Natural killer cell (primary cell): ENCODE results near the gene FLACC1. TPM values are rescaled to one million over a fixed set of nuclear protein-coding genes. Genes with fewer than 3 reads are reported as not detected.

Source experiments
- ATAC-seq, 3 donors: fragments of 150-1000 bp in 2 of 3; fragments of 200-7000 bp in 1 of 3; cut with Tn5 transposase; 1 replicate in 1 of 3; 2 replicates in 2 of 3; pipeline ENCODE4 v1.10.0; 2021; ENCODE audit warnings: mild to moderate bottlenecking in 2 of 3, moderate library complexity in 2 of 3
- DNase-seq, 2 donors: peaks; one replicate each; pipeline versions ENCODE4 v3.0.0 to v3.0.0-alpha.2; 2013 to 2021; ENCODE audit warnings: mixed read lengths in 1 of 2
- H3K27ac ChIP-seq: one replicate; pipeline ENCODE4 v1.5.1; 2013; ENCODE audit warnings: mild to moderate bottlenecking, low read length
- H3K27me3 ChIP-seq: one replicate; pipeline ENCODE4 v1.6.1; 2013; ENCODE audit warnings: low read length; ENCODE audit not compliant: control insufficient read depth, insufficient read depth
- H3K36me3 ChIP-seq: one replicate; pipeline ENCODE4 v1.6.1; 2013; ENCODE audit warnings: low read length; ENCODE audit not compliant: control insufficient read depth, insufficient read depth
- H3K4me1 ChIP-seq: one replicate; pipeline ENCODE4 v1.6.1; 2013; ENCODE audit warnings: low read length; ENCODE audit not compliant: control insufficient read depth, insufficient read depth
- H3K4me3 ChIP-seq: one replicate; pipeline ENCODE4 v1.5.1; 2013; ENCODE audit warnings: low read length
- H3K9me3 ChIP-seq: one replicate; pipeline ENCODE4 v1.6.1; 2013; ENCODE audit warnings: low read length; ENCODE audit not compliant: control insufficient read depth, insufficient read depth
- H3K27ac Mint-ChIP-seq, 2 donors: one replicate each; pipeline ENCODE4 v1.8.0; 2022; ENCODE audit warnings: mild to moderate bottlenecking in 2 of 2, mixed read lengths in 2 of 2, moderate library complexity in 1 of 2
- H3K27me3 Mint-ChIP-seq, 2 donors: one replicate each; pipeline ENCODE4 v1.8.0; 2022; ENCODE audit warnings: low read depth in 2 of 2, mixed read lengths in 2 of 2
- H3K36me3 Mint-ChIP-seq: one replicate; pipeline ENCODE4 v1.8.0; 2022; ENCODE audit warnings: mixed read lengths
- H3K4me1 Mint-ChIP-seq, 2 donors: one replicate each; pipeline ENCODE4 v1.8.0; 2022; ENCODE audit warnings: mixed read lengths in 2 of 2
- H3K4me3 Mint-ChIP-seq: one replicate; pipeline ENCODE4 v1.8.0; 2022; ENCODE audit warnings: mild to moderate bottlenecking, moderate library complexity, mixed read lengths
- H3K9me3 Mint-ChIP-seq, 2 donors: one replicate each; pipeline ENCODE4 v1.8.0; 2022; ENCODE audit warnings: mixed read lengths in 2 of 2
- CTCF ChIP-seq: fragments of 200-600 bp; IDR thresholded peaks from one replicate; pipeline ENCODE4 v1.8.0; 2022; ENCODE audit warnings: antibody characterized with exemption
- WGBS: methylation state at CpG from one replicate; pipeline ENCODE4 v1.1.7; 2013; ENCODE audit warnings: missing lambda C conversion rate; ENCODE audit not compliant: insufficient coverage; 5-methylcytosine and 5-hydroxymethylcytosine counted together
- intact Hi-C: fragments of 100-400 bp; cut with micrococcal nuclease; formaldehyde crosslinking; loops from one replicate; pipeline ENCODE4 v1.14.2; 2022
- total RNA-seq, 4 donors: library from RNA; stranded (reverse); fragments of 120-200 nt in 1 of 4; gene quantifications; one replicate each; pipeline versions ENCODE4 v1.2.3 to v1.2.4, GENCODE V29; 2013 to 2022

The FLACC1 gene
- total RNA-seq, 3 donors from 2014 or later (not counting 1 experiment from before 2014, with no cell fraction given), result 5.2 to 7.0 (median 6.8) TPM

GRCh38 chr2:201264472-201265173 is 92.5 kb downstream of the FLACC1 start:
- H3K27me3 ChIP-seq, result no peaks in the 10 kb centered on the region
- intact Hi-C loops, result loop anchor here (5.0 kb wide), 3 partner anchors 72 to 452 kb away; partner anchors contain the start of genes BZW1 and CLK1
- H3K4me1 Mint-ChIP-seq, result peaks cover 79 to 87% of the 10 kb centered on the region in 2 donors
- H3K4me3 ChIP-seq, result no peak overlapping the region
- no peaks in the 10 kb centered on the region for H3K27me3 Mint-ChIP-seq
- peaks cover 25% of the 10 kb centered on the region for H3K36me3 ChIP-seq
- peaks cover 66% of the 10 kb centered on the region for H3K4me1 ChIP-seq
- no peaks in the 10 kb centered on the region for H3K9me3 ChIP-seq
- H3K27ac ChIP-seq, result peak overlapping the region; percentile 69
- H3K4me3 Mint-ChIP-seq, result peak overlapping the region; percentile 88
- DNase-seq (no peak), ATAC-seq (no peak)
- no peaks in the 10 kb centered on the region for H3K36me3 Mint-ChIP-seq
- 59% methylated on average over 4 of the region's 7 CpGs for WGBS
- no peaks in the 10 kb centered on the region for H3K9me3 Mint-ChIP-seq
- H3K27ac Mint-ChIP-seq, result peak overlapping the region; percentile 100
- no peak for TF ChIP-seq CTCF

GRCh38 chr2:201263779-201264178 is 93.4 kb downstream of the FLACC1 start:
- no peaks in the 10 kb centered on the region for H3K36me3 Mint-ChIP-seq
- intact Hi-C loops, result loop anchor here (5.0 kb wide), 3 partner anchors 71 to 451 kb away; partner anchors contain the start of genes BZW1 and CLK1

GRCh38 chr2:201262718-201263117 is 94.4 kb downstream of the FLACC1 start:
- DNase-seq, result peak in 1 of 2 donors; percentile 56
- no peaks in the 10 kb centered on the region for H3K9me3 Mint-ChIP-seq
- H3K27me3 ChIP-seq, result no peaks in the 10 kb centered on the region

More at GRCh38 chr2:201263779-201264178, 93.4 kb downstream of the FLACC1 start:
- DNase-seq (peak in 1 of 2 donors; percentile 55), ATAC-seq (peak; percentile 22 to 62 (median 23))
- Histone ChIP-seq H3K27me3 (no peaks in the 10 kb centered on the region), H3K9me3 (no peaks in the 10 kb centered on the region), H3K36me3 (peaks cover 18% of the 10 kb centered on the region), H3K27ac (peak overlapping the region; percentile 69), H3K4me1 (peaks cover 67% of the 10 kb centered on the region), H3K4me3 (peak overlapping the region; percentile 20)
- Mint-ChIP-seq H3K4me1 (peaks cover 78 to 87% of the 10 kb centered on the region in 2 donors), H3K9me3 (no peaks in the 10 kb centered on the region), H3K4me3 (peak overlapping the region; percentile 88), H3K27me3 (no peaks in the 10 kb centered on the region), H3K27ac (peak overlapping the region; percentile 100)
- no peak for TF ChIP-seq CTCF
- WGBS, result 15% methylated on average over 2 of the region's 2 CpGs

More at GRCh38 chr2:201262718-201263117, 94.4 kb downstream of the FLACC1 start:
- Histone ChIP-seq H3K27ac (peak overlapping the region; percentile 66), H3K4me3 (peak overlapping the region; percentile 20), H3K36me3 (peaks cover 9% of the 10 kb centered on the region), H3K4me1 (peaks cover 65% of the 10 kb centered on the region), H3K9me3 (no peaks in the 10 kb centered on the region)
- TF ChIP-seq CTCF, result no peak
- Mint-ChIP-seq H3K4me1 (peaks cover 83 to 92% of the 10 kb centered on the region in 2 donors), H3K4me3 (peak overlapping the region; percentile 88), H3K36me3 (no peaks in the 10 kb centered on the region), H3K27me3 (no peaks in the 10 kb centered on the region), H3K27ac (peak overlapping the region; percentile 100)
- WGBS, result 0% methylated on average over 3 of the region's 6 CpGs
- no peak for ATAC-seq
- intact Hi-C loops, result loop anchor here (5.0 kb wide), 3 partner anchors 70 to 450 kb away; partner anchors contain the start of genes BZW1 and CLK1
